Measurements from ENCODE around the gene LRP2BP. TPM values are rescaled to one million over a fixed set of nuclear protein-coding genes. Genes with fewer than 3 reads are reported as not detected.

Gene LRP2BP
- 6.1 TPM for total RNA-seq

DNA sequence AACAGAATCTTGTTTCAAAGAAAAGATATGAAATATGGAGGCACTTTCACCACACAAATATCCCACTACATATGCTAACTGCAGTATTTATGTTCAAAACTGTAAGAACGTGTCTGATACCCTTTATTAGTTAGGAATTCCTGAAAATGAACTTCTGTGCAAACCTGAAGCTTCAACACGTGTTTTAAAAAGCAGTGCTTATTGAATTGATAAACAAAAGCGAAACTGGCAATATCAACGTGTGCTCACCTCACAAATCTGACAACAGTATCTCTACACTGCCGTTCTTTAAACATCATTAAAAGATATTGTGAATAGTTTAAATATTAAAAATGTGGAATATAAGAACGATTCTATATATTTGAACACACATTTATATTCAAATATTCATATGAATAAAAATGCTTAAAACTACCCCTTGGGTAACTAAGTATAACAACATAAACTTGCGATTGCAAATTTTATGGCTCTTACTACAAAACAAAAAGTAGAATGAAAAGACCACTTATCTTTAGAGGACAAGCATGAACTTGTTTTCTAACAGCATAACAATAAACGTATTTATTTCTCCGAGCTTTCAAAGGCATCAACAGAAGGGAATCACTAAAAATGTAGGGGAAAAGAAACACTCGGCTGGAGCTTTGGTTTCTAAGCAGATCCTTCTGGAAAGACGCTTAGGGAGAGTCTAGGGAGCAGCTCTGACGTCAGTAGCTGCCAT, at the start of gene LRP2BP:
Gene LRP2BP (minus strand): TSS at position 687 of the 718 bp plus-strand sequence. CDS start 17,738 bp downstream, outside the sequence.
- DNase-seq (ENCODE audit: low spot score in 2 of 2) (peak in 1 of 2 donors; percentile 82), FAIRE-seq (peak; percentile 55)

DNA sequence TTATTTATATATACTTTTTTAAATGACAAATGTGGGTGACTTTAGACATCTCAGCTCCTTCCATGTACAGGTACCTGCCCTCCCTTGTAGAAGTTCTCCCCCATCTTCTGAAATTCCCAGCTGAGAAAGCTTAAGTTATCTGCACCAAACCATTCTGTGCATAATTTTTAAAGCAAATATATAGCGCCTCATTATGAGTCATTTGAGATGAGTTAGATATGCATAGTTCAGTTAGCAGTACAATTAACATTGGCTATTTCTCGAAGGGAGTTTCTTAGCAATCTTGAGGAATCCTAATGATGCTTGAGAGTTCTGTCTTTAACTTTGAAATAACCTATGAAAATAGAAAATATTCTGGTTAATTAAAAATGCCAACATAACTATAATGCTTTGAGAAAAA, 49.5 kb upstream of the LRP2BP start:
- no peak for FAIRE-seq
- DNase-seq (ENCODE audit: low spot score in 2 of 2) = no peak

DNA sequence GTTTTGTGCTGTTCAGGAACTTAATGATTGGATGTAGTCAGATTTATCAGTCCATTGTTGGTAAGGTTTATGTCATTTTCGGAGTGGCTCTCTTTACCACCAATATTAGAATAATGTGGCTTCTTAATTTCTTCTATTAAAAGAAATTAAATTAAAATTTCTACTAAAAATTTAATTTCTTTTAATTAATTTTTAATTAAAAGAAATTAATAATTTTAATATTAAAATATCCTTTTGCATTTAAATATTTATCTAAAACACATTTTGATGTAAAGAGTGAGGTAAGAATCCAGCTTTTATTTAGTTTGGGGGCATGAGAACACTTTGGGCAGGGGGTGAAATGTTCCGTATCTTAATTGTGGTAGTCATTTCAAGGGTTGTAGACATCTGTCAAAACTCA, 45.8 kb upstream of the LRP2BP start:
- peak; percentile 79 for FAIRE-seq
- no peak for DNase-seq (ENCODE audit: low spot score in 2 of 2)

DNA sequence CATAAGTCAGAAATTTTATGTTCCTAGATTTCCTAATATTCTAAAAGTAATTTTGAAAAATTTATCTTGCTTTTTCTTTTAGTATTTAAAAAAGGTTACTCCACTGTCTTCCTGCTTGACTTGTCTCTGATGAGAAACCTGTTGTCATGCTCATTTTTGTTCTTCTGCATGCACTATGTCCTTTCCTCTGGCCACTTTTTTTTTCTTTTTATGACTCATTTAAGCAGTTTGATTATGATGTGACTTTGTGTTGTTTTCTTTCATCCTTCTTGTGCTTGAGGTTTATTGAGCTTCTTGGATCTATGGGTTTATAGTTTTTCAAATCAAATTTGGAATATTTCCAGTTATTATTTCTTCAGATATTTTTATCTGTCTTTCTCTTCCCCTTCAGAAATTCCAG, 42.1 kb upstream of the LRP2BP start:
- DNase-seq (ENCODE audit: low spot score in 2 of 2) = no peak
- FAIRE-seq = no peak

DNA sequence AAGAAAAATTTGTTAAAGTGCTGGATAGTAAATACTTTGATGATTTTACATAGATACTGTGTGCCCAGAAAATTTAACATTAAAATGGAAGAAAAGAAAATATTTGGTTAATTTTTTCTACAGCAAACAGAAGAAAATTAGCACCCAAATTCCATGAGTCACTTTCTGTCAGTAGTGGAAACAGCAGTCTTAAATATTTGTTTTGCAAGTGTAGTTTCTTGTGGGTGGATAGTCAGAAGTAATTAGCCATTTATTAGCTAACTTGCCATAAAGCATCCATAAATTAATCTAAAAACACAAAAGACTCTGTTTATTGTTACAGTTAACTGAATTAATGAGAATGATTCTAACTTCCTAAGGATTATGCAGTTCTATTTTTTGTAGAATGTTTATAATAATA, 39.7 kb upstream of the LRP2BP start:
- FAIRE-seq = no peak
- DNase-seq (ENCODE audit: low spot score in 2 of 2) = no peak

DNA sequence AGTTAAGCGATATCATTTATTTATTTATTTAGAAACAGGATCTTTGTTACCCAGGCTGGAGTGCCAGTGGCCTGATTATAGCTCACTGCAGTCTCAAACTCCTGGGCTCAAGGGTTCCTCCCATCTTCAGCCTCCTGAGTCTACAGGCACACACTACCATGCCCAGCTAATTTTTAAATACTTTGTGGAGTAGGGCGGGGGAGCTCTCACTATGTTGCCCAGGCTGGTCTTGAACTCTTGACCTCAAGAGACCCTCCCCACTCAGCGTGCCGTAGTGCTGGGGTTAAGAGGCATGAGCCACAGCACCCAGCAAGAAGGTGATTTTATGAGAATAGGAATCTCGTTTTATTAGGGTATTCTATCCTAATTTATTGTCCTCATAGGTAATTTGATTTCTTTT, 33.9 kb upstream of the LRP2BP start:
- FAIRE-seq (no peak), DNase-seq (ENCODE audit: low spot score in 2 of 2) (no peak)

DNA sequence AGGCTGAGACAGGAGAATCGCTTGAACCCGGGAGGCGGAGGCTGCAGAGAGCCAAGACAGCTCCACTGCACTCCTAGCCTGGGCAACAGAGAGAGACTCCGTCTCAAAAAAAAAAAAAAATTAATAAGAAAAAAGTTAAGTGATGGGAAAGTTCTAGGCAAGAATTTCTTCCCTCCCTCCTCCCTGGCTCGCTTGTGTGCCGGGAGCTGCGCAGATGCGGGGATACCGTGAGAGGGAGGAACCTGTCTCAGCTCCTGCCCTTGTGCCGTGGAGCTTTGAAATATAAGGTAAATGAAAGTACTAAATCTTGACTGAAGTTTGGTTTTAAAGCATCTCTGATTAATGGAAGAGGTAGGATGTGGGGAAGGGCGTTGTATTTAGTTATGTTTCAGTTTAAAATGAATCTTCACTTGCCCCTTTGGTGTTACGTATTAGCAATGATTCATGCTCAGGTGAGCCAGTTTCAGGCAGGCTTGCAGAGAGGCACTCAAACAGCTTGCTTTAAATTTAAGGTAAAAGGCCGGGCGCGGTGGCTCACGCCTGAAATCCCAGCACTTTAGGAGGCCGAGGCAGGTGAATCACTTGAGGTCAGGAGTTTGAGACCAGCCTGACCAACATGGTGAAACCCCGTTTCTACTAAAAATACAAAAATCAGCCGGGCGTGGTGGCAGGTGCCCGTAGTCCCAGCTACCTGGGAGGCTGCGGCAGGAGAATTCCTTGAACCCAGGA, 31.4 kb upstream of the LRP2BP start:
- FAIRE-seq (no peak), DNase-seq (ENCODE audit: low spot score in 2 of 2) (no peak)

DNA sequence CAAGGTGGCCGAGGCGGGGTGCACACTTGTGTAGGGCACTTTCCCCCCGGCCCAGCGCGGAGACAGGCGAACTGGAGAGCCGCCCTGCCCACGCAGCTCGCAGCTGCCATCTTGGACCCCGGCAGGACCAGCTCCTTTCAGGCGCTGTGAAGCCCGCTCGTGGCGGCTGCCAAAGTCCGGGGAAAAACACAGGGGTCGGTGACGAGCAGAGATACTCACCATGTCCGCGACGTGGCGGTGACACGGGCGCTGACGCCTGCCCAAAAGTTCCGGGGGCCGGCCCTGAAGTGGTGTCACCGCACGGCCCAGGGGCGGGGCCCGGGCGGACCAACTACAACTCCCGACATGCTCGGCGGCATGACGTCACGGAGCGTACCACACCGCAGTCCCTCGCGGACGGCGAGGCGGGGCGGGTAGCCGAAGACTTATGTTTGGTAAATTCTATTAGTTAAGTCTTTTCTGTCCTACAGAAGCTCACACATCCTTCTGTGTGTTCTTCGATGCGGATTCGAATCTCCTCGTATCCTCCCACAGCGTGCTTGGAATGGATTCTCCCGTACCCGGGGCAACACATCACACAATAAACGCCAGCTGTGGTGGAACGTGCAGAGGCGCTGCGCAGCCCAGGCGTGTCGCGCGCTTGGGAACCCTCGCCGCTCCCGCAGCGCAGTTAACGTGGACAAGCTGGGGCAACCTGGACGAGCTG, 30.1 kb upstream of the LRP2BP start, which contains the start of gene UFSP2:
Gene UFSP2 (minus strand): TSS at position 318 of the 706 bp plus-strand sequence. CDS start 96 bp downstream, at position 222.
- FAIRE-seq (no peak), DNase-seq (ENCODE audit: low spot score in 2 of 2) (peak; percentile 78 to 81)

DNA sequence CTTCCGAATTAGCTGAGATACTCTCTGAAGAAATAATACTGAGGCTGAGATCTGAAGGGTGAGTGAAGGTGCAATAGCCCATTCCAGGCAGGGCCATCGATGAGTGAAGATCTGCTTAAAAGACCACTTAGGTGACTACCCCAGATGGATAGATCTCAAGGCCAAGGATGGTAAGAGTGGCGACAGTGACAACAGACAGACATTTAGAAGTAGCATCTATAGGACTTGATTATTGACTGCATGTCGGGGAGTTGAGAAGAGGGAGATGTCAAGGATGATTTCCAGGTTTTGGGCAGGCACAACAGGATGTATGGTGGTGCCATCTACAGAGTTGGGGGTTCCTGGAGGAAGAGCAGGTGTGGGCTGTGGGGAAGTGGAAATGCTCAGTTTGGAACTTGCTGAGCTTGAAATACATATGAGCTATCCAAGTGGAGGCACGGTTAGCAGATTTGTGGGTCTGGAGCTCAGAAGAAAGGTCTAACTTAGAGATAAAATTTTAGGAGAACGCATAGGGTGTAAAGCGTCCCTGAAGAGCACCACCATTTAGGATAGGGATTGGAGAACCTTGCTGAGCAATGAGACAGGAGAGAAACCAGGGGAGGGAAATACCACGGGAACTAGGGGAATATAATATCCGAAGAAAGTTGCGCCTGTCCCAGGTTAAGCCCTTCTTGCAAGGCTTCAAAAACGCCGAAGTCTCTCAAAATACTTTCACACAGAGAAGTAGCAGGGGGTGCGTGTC, 29.4 kb upstream of the LRP2BP start:
- DNase-seq (ENCODE audit: low spot score in 2 of 2) (peak in 1 of 2 donors; percentile 5), FAIRE-seq (no peak)

DNA sequence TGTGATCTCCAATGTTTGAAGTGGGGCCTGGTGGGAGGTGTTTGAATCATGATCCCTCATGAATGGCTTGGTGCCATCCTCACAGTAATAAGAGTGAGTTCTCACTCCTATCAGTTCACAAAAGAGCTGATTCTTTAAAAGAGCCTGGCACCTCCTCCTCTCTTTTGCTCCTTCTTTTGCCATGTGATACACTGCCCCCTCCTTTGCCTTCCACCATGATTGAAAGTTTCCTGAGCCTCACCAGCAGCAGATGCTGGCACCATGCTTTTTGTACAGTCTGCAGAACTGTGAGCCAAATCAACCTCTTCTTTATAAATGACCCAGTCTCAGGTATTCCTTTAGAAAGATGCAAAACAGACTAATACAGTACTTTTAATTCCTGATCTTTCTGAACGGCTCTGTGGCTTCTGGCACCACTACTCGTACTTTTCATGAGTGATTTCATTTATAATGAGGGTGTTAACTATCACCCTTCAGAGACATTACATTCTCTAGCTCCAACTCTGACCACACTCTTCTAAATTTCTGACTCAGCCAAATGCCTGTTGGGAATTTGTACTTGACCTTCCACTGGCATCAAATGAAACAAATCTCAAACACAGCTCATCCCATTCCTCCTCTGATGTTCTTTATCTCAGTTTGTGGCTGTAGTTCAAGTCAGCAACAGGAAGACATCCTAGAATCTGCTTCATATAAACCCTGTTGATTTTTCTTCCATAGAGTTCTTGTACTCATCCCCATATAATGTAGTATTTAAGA, 25.8 kb upstream of the LRP2BP start:
- DNase-seq (ENCODE audit: low spot score in 2 of 2) = no peak

DNA sequence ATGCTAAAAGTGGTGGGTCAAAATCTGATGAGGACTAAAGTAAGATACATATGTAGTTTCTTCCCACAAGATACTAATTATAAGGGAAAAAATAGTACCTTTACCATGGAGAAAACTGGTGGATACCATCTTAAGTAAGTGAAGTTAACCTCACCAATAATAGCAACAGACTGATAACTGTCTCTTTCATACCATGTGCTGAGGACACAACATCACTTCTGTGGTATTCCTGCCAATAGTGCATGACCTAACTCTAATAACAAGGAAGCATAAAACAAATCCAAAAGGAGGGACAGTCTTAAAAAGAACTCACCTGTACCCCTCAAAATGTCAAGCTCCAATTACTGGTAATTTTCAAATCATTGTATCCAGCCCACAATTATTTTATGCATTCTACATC, 21.2 kb upstream of the LRP2BP start:
- no peak for DNase-seq (ENCODE audit: low spot score in 2 of 2)
- no peak for FAIRE-seq

More for the DNA sequence above, 25.8 kb upstream of the LRP2BP start:
- FAIRE-seq = no peak

DNA sequence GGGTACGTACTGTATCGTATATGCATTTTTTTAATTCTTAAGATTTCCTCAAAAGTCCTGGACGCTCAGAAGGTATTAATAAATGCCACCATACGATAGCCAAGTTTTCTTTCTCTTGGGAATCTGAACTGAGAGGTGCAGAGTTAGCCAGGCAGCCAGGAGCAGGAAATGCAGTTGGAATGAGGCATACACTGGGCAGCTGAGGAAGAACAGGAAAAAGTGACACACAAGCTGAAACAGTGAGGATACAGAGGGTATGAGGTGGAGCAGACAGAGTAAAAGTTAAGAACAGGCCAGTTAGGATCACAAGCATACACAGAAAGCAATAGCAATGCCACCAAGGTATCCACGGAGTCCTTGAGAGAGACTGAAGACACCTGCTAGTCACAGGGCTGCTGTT, 16.7 kb upstream of the LRP2BP start:
- FAIRE-seq = no peak
- DNase-seq (ENCODE audit: low spot score in 2 of 2) = no peak

DNA sequence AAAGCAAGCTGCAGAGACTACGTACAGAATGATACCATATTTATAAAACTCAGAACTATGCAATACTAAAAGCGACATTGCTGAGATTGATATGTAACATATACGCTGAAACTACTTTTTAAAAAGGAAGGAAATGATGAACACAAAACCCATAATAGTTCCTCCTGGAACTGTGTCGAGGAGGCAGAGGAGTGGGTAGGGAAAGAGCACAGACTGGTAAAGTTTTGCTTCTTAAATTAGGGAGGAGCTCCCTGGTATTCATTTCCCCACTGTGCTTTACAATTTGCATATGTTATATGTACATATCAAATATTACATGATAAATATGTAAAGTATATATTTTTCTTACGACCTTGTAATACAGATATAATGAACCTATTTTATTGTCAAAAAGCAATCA, 16.1 kb upstream of the LRP2BP start:
- no peak for FAIRE-seq
- DNase-seq (ENCODE audit: low spot score in 2 of 2) = no peak

DNA sequence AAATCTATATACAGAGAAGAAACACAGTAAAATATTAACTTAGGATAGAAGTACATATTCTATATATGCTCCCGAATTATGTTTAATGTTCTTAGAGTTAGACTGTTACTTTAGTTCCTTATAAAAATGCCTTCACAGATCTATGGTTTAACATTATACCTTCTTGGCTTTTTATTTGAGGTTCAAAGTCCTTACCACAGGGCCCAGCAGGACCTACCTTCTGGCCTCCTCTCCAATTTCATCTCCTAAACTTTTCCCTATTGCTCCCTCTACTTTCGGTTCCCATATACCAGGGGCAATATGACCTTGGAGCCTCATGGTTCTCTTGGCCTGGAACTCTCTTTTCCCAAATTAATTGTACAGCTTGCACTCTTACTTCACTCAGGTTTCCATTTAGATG, 12.7 kb upstream of the LRP2BP start:
- no peak for FAIRE-seq

DNA sequence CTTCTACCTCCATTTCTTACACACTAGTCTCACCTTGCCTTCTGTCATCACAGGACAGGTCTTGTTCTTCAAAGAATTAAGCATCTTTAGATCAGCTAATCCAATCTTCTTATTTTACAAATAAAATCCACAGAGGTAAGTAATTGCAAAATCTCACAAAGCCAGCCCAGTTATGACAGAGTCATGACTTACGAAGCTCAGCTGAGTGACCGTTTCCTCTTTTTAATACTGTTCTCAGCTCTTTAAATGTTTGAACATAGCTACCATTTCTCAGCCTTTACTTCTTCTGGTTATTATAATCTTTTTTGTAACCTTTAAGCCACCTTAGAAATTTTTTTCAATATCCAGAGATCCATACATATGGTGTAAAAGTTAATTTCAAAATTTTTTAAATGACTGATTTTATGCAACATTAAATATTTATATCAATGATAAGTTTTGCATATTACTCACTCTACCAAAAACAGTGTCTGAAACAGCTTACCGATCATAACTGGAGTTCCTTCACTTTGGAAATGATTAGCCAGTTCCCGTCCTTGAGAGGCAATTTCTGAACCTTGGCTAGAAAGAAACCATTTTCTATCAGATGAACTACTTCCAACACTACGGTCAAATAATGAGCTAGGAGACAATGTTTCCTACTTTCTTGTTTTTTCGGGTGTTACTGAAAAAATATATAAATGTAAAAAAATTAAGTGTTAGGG, 9.7 kb upstream of the LRP2BP start:
- FAIRE-seq (no peak), DNase-seq (ENCODE audit: low spot score in 2 of 2) (no peak)

More for the DNA sequence above, 12.7 kb upstream of the LRP2BP start:
- no peak for DNase-seq (ENCODE audit: low spot score in 2 of 2)

DNA sequence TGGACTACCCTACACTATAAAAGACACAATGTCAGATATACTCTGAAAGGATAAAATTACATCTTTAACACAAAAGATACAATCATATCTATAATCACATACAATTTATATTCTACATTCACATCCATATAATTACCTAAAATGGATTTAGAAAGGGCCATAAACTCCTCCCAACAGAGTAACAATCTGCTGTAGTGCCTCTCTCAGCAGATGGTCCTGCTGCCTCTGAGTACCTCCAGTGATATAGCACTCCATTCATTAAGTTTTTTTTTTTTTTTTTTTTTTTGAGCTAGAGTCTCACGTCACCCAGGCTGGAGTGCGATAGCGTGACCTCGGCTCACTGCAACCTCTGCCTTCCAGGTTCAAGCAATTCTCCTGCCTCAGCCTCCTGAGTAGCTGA, 8.3 kb upstream of the LRP2BP start:
- FAIRE-seq (no peak), DNase-seq (ENCODE audit: low spot score in 2 of 2) (no peak)

DNA sequence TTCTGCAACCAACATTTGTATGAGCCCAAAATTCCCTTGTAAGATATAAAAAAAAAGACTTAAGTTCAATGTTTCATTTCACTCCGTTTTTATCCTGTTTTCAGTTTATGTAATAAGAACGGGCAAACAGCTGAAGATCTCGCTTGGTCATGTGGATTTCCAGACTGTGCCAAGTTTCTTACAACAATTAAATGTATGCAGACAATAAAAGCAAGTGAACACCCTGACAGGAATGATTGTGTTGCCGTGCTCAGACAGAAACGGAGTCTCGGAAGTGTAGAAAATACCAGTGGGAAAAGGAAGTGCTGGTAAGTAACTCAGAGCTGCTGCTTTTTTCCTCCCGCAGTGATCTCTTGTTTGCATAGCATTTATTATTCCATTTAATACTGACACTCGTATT, 3.7 kb upstream of the LRP2BP start:
- FAIRE-seq (no peak), DNase-seq (ENCODE audit: low spot score in 2 of 2) (no peak)

DNA sequence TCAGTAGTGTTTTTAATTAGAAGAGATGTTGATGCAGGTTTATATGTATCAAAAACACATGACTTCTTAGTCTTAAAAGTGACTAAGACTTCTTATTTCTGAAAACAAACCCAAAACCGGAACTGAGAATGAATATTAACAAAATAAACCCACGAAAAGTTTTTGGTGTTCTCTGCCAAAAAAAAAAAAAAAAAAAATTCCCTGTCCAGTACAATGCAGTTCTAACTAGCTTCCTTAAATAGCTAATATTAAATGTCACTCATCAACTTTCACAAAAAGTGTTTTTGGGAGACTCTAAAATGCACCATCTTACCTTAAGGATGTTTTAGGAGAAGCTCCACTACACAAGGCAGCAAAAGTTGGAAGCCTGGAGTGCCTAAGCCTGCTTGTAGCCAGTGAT, 2.9 kb upstream of the LRP2BP start:
- no peak for FAIRE-seq
- no peak for DNase-seq (ENCODE audit: low spot score in 2 of 2)

DNA sequence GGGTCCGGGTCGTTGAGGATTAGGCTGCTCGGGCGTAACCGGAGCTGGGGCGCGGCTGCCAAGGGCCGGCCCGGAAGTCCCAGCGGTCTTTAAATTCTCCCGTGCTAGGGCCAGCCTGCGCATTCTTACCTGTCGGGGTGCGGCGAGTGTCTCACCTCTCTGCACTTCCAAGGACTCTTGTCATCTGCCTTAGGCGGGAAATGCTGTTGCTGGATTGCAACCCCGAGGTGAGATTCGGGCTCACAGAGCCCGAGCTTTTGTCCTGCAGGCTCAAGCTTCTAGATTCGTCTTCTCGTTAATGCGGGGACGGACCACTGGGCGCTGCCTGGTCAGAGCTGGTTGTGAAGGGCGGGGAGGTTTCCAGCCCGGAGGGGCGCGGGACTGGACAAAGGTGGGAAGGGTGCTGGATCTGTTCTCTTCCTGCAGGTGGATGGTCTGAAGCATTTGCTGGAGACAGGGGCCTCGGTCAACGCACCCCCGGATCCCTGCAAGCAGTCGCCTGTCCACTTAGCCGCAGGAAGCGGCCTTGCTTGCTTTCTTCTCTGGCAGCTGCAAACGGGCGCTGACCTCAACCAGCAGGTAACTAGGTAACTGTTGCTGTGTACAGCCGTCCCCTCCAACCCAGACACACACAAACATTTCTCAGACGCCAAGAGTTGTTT, 1.1 kb upstream of the LRP2BP start, which contains the start of gene ANKRD37:
Gene ANKRD37 (plus strand): TSS at position 118 of the 662 bp plus-strand sequence. CDS start 83 bp downstream, at position 201.
- FAIRE-seq (no peak), DNase-seq (ENCODE audit: low spot score in 2 of 2) (no peak)

All from frontal cortex (tissue), 4 donors.